ENCODE results near the gene ADARB2.

ADARB2 gene

GRCh38 chr10:1754506-1755153 is 17.3 kb upstream of the ADARB2 start:
- Histone ChIP-seq H3K27ac (replicated peaks) (no peak overlapping the region), H3K4me3 (replicated peaks; ENCODE audit: insufficient read depth, low read length) (no peak overlapping the region), H3K27me3 (ENCODE audit: insufficient read depth, poor library complexity, severe bottlenecking) (no peaks in the 10 kb centered on the region)
- TF ChIP-seq GABPA (IDR thresholded peaks at IDR 0.05; ENCODE audit: low read depth) (no peak), REST (IDR thresholded peaks at IDR 0.05; ENCODE audit: insufficient replicate concordance, low read depth) (no peak), SPI1 (IDR thresholded peaks at IDR 0.05; ENCODE audit: borderline replicate concordance, low read depth) (no peak), POLR2AphosphoS5 (IDR thresholded peaks at IDR 0.05; ENCODE audit: low read depth) (no peak), CTCF (IDR thresholded peaks at IDR 0.05; ENCODE audit: insufficient read depth, low read length) (no peak)
- no peak for DNase-seq (ENCODE audit: low read depth in 1 of 2, low spot score in 1 of 2)

GRCh38 chr10:1752153-1752552 is 14.8 kb upstream of the ADARB2 start:
- Histone ChIP-seq H3K27ac (replicated peaks) (no peak overlapping the region), H3K4me3 (replicated peaks; ENCODE audit: insufficient read depth, low read length) (no peak overlapping the region), H3K27me3 (ENCODE audit: insufficient read depth, poor library complexity, severe bottlenecking) (no peaks in the 10 kb centered on the region)
- TF ChIP-seq REST (IDR thresholded peaks at IDR 0.05; ENCODE audit: insufficient replicate concordance, low read depth) (no peak), SPI1 (IDR thresholded peaks at IDR 0.05; ENCODE audit: borderline replicate concordance, low read depth) (no peak), GABPA (IDR thresholded peaks at IDR 0.05; ENCODE audit: low read depth) (no peak), CTCF (IDR thresholded peaks at IDR 0.05; ENCODE audit: insufficient read depth, low read length) (no peak), POLR2AphosphoS5 (IDR thresholded peaks at IDR 0.05; ENCODE audit: low read depth) (no peak)
- DNase-seq (ENCODE audit: low read depth in 1 of 2, low spot score in 1 of 2): no peak

- DNase-seq (ENCODE audit: low read depth in 1 of 2, low spot score in 1 of 2): no peak
- no peaks in the 10 kb centered on the region for H3K27me3 ChIP-seq (ENCODE audit: insufficient read depth, poor library complexity, severe bottlenecking)
- TF ChIP-seq GABPA (IDR thresholded peaks at IDR 0.05; ENCODE audit: low read depth): no peak
- TF ChIP-seq CTCF (IDR thresholded peaks at IDR 0.05; ENCODE audit: insufficient read depth, low read length): no peak
- TF ChIP-seq SPI1 (IDR thresholded peaks at IDR 0.05; ENCODE audit: borderline replicate concordance, low read depth): no peak
- no peak for TF ChIP-seq REST (IDR thresholded peaks at IDR 0.05; ENCODE audit: insufficient replicate concordance, low read depth)
- TF ChIP-seq POLR2AphosphoS5 (IDR thresholded peaks at IDR 0.05; ENCODE audit: low read depth): no peak
- H3K27ac ChIP-seq (replicated peaks): no peak overlapping the region
- no peak overlapping the region for H3K4me3 ChIP-seq (replicated peaks; ENCODE audit: insufficient read depth, low read length)
Observed at GRCh38 chr10:1747590-1748157, 10.3 kb upstream of the ADARB2 start.

Data from HL-60 (cell line).